ENCODE measurements around the gene SCGB3A2. TPM values are rescaled to one million over a fixed set of nuclear protein-coding genes. Genes with fewer than 3 reads are reported as not detected.
A peak's percentile ranks its signal among the peaks of the same experiment; 100 is the strongest.

The SCGB3A2 gene
- total RNA-seq, 4 donors from 2014 or later: not detected

GRCh38 chr5:147876626-147877025, 1.9 kb upstream of the SCGB3A2 start:
- no peaks in the 10 kb centered on the region for H3K36me3 ChIP-seq
- no peak overlapping the region for H3K4me3 ChIP-seq
- DNase-seq: no peak
- no peaks in the 10 kb centered on the region for H3K27me3 ChIP-seq
- H3K4me1 ChIP-seq: no peaks in the 10 kb centered on the region
- H3K27ac ChIP-seq: no peak overlapping the region
- TF ChIP-seq POLR2A (IDR thresholded peaks at IDR 0.05) (no peak), CTCF (IDR thresholded peaks at IDR 0.05) (no peak)
- no peaks in the 10 kb centered on the region for H3K9me3 ChIP-seq

- Histone ChIP-seq H3K4me1 (no peaks in the 10 kb centered on the region), H3K27me3 (no peaks in the 10 kb centered on the region), H3K36me3 (no peaks in the 10 kb centered on the region), H3K27ac (no peak overlapping the region), H3K4me3 (no peak overlapping the region), H3K9me3 (no peaks in the 10 kb centered on the region)
- no peak for DNase-seq
- TF ChIP-seq CTCF (IDR thresholded peaks at IDR 0.05) (no peak), POLR2A (IDR thresholded peaks at IDR 0.05) (no peak)
Observed at GRCh38 chr5:147879784-147880183, 1.3 kb downstream of the SCGB3A2 start.

- Histone ChIP-seq H3K4me3 (no peak overlapping the region), H3K9me3 (no peaks in the 10 kb centered on the region), H3K27me3 (no peaks in the 10 kb centered on the region), H3K27ac (no peak overlapping the region), H3K36me3 (no peaks in the 10 kb centered on the region), H3K4me1 (no peaks in the 10 kb centered on the region)
- DNase-seq: no peak
- no peak for TF ChIP-seq CTCF (IDR thresholded peaks at IDR 0.05)
- no peak for TF ChIP-seq POLR2A (IDR thresholded peaks at IDR 0.05)
Observed at GRCh38 chr5:147880487-147880886, 2.0 kb downstream of the SCGB3A2 start.

- no peak overlapping the region for H3K4me3 ChIP-seq
- TF ChIP-seq POLR2A (IDR thresholded peaks at IDR 0.05) (no peak), CTCF (IDR thresholded peaks at IDR 0.05) (no peak)
- H3K27ac ChIP-seq: no peak overlapping the region
- no peaks in the 10 kb centered on the region for H3K36me3 ChIP-seq
- H3K4me1 ChIP-seq: no peaks in the 10 kb centered on the region
- no peaks in the 10 kb centered on the region for H3K9me3 ChIP-seq
- DNase-seq: no peak
- no peaks in the 10 kb centered on the region for H3K27me3 ChIP-seq
Observed at GRCh38 chr5:147882586-147883313, 4.2 kb downstream of the SCGB3A2 start.

- Histone ChIP-seq H3K36me3 (no peaks in the 10 kb centered on the region), H3K4me1 (no peaks in the 10 kb centered on the region), H3K27me3 (no peaks in the 10 kb centered on the region), H3K9me3 (no peaks in the 10 kb centered on the region), H3K4me3 (no peak overlapping the region), H3K27ac (no peak overlapping the region)
- TF ChIP-seq POLR2A (IDR thresholded peaks at IDR 0.05) (no peak), CTCF (IDR thresholded peaks at IDR 0.05) (peak in 4 of 6 experiments; percentile 17 to 42 (median 40))
- no peak for DNase-seq
Observed at GRCh38 chr5:147887026-147887627, 8.6 kb downstream of the SCGB3A2 start.

Measured in Peyer's patch (tissue), 4 donors.